Activated naive CD8-positive, alpha-beta T cell (primary cell): Measurements from ENCODE around the gene FILIP1.

Source experiments
- H3K27ac Mint-ChIP-seq: one replicate; pipeline ENCODE4 v1.8.0; 2021; ENCODE audit warnings: mixed read lengths
- H3K27me3 Mint-ChIP-seq: one replicate; pipeline ENCODE4 v1.8.0; 2021; ENCODE audit warnings: mixed read lengths
- H3K36me3 Mint-ChIP-seq: one replicate; pipeline ENCODE4 v1.8.0; 2021; ENCODE audit warnings: mixed read lengths
- H3K4me1 Mint-ChIP-seq: one replicate; pipeline ENCODE4 v1.8.0; 2021; ENCODE audit warnings: low read depth, mixed read lengths
- H3K4me3 Mint-ChIP-seq: one replicate; pipeline ENCODE4 v1.8.0; 2021; ENCODE audit warnings: mild to moderate bottlenecking, mixed read lengths
- H3K9me3 Mint-ChIP-seq: one replicate; pipeline ENCODE4 v1.8.0; 2021; ENCODE audit warnings: low read depth, mixed read lengths

The FILIP1 gene

GRCh38 chr6:75504465-75505222 is 11.0 kb upstream of the FILIP1 start:
- H3K36me3 Mint-ChIP-seq, result no peaks in the 10 kb centered on the region
- H3K4me1 Mint-ChIP-seq, result no peaks in the 10 kb centered on the region
- no peaks in the 10 kb centered on the region for H3K27me3 Mint-ChIP-seq
- no peak overlapping the region for H3K27ac Mint-ChIP-seq
- no peak overlapping the region for H3K4me3 Mint-ChIP-seq
- no peaks in the 10 kb centered on the region for H3K9me3 Mint-ChIP-seq

GRCh38 chr6:75503291-75503690 is 9.7 kb upstream of the FILIP1 start:
- H3K27me3 Mint-ChIP-seq, result no peaks in the 10 kb centered on the region
- H3K4me3 Mint-ChIP-seq, result no peak overlapping the region
- H3K36me3 Mint-ChIP-seq, result no peaks in the 10 kb centered on the region
- no peak overlapping the region for H3K27ac Mint-ChIP-seq
- H3K9me3 Mint-ChIP-seq, result no peaks in the 10 kb centered on the region
- no peaks in the 10 kb centered on the region for H3K4me1 Mint-ChIP-seq

DNA sequence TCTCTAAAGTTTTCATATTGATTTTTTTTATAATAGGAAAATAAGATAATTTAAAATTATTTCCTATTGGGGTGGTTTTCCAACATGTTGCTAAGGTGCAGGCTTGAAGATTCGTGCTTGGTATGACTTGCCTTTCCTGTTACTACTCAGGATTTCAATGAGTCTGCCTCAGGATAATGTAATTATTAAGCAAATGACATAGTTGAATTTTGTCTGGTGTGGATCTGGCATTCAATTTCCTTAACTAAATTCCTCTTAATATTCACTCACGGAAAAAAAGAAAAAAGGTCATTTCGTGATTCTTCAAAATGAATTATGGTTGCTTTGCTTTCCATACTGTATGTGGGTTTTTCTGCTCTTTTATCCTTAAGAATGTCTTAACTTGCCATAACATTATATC is 9.3 kb upstream of the FILIP1 start:
- H3K4me1 Mint-ChIP-seq, result no peaks in the 10 kb centered on the region
- H3K36me3 Mint-ChIP-seq, result no peaks in the 10 kb centered on the region

DNA sequence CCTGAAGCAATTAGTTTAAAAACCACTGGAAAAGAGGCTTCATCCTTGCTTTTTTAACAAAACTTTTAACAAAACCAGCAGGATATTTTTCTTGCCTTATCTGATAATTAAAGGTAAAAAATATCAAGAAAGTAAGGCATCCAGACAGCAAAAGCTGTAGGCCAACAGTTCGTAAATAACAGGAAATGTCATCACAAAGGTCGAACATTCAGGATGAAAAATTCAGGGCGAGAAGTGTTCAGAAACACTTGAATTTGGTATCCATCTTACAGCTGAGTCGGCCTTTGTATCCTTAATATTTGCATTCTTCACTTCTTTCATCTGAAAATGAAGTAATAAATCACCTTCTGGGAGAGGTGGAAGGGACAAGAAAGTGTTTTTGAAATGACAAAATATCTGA is 8.2 kb upstream of the FILIP1 start:
- no peaks in the 10 kb centered on the region for H3K36me3 Mint-ChIP-seq
- no peaks in the 10 kb centered on the region for H3K9me3 Mint-ChIP-seq
- no peak overlapping the region for H3K27ac Mint-ChIP-seq
- H3K4me1 Mint-ChIP-seq, result no peaks in the 10 kb centered on the region
- H3K4me3 Mint-ChIP-seq, result no peak overlapping the region
- H3K27me3 Mint-ChIP-seq, result peaks cover 3% of the 10 kb centered on the region

More for the DNA sequence above, 9.3 kb upstream of the FILIP1 start:
- Mint-ChIP-seq H3K27me3 (no peaks in the 10 kb centered on the region), H3K4me3 (no peak overlapping the region), H3K27ac (no peak overlapping the region), H3K9me3 (no peaks in the 10 kb centered on the region)

- no peak overlapping the region for H3K4me3 Mint-ChIP-seq
- peaks cover 9% of the 10 kb centered on the region for H3K27me3 Mint-ChIP-seq
- H3K27ac Mint-ChIP-seq, result no peak overlapping the region
- H3K4me1 Mint-ChIP-seq, result peaks cover 2% of the 10 kb centered on the region
- H3K9me3 Mint-ChIP-seq, result no peaks in the 10 kb centered on the region
- no peaks in the 10 kb centered on the region for H3K36me3 Mint-ChIP-seq
Observed at GRCh38 chr6:75499640-75500039, 6.0 kb upstream of the FILIP1 start.

DNA sequence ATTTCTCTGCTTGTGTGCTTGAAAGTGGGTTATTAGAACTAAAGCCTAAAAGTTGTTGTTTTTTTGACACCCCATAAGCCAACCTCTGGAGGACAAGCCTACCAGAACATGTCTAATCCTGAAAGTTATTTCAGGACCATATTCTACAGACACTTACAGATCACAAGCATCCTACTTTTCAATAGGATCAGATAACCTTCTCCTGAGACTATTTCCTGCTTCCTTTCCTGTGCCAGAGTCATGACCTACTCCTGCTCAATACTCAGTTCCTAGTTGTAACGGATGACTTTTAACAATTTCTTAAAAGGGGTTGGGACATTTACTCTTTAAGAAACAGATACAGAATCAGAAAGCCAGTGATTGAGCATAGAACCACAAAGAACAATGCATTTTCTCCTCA is 5.3 kb upstream of the FILIP1 start:
- Mint-ChIP-seq H3K4me3 (no peak overlapping the region), H3K27me3 (peaks cover 13% of the 10 kb centered on the region), H3K4me1 (peaks cover 2% of the 10 kb centered on the region), H3K36me3 (no peaks in the 10 kb centered on the region), H3K27ac (no peak overlapping the region), H3K9me3 (no peaks in the 10 kb centered on the region)

DNA sequence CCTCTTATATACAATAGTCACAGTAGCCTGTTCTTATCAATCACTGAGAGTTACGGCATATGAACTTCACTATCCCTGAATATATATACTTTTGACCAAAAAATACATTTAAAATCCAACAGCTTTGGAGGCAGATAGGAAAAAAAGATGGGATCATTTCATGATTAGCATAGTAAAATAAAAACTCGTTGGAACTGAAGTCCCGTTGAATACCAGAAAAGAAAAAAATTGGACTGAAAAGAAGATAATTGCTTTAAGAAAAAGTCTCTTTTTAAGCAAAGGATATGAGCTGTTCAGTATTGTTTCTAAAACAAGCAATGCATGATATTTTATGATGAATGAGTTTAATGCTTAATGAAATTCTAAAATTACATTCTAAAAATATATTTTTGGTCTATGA is 4.4 kb upstream of the FILIP1 start:
- no peaks in the 10 kb centered on the region for H3K36me3 Mint-ChIP-seq
- H3K4me3 Mint-ChIP-seq, result no peak overlapping the region
- no peaks in the 10 kb centered on the region for H3K9me3 Mint-ChIP-seq
- H3K27ac Mint-ChIP-seq, result no peak overlapping the region
- H3K4me1 Mint-ChIP-seq, result peaks cover 2% of the 10 kb centered on the region
- peaks cover 13% of the 10 kb centered on the region for H3K27me3 Mint-ChIP-seq

- Mint-ChIP-seq H3K9me3 (no peaks in the 10 kb centered on the region), H3K4me1 (peaks cover 2% of the 10 kb centered on the region), H3K36me3 (no peaks in the 10 kb centered on the region), H3K4me3 (no peak overlapping the region), H3K27ac (no peak overlapping the region), H3K27me3 (peaks cover 21% of the 10 kb centered on the region)
Observed at GRCh38 chr6:75495011-75495410, 1.4 kb upstream of the FILIP1 start.

- Mint-ChIP-seq H3K36me3 (no peaks in the 10 kb centered on the region), H3K27ac (no peak overlapping the region), H3K27me3 (peaks cover 21% of the 10 kb centered on the region), H3K4me3 (no peak overlapping the region), H3K9me3 (no peaks in the 10 kb centered on the region), H3K4me1 (peaks cover 2% of the 10 kb centered on the region)
Observed at GRCh38 chr6:75494290-75494689, 690 bp upstream of the FILIP1 start.

GRCh38 chr6:75492386-75493153 is 1.0 kb downstream of the FILIP1 start:
- Mint-ChIP-seq H3K4me3 (no peak overlapping the region), H3K4me1 (peaks cover 2% of the 10 kb centered on the region), H3K9me3 (no peaks in the 10 kb centered on the region), H3K27ac (no peak overlapping the region), H3K36me3 (no peaks in the 10 kb centered on the region), H3K27me3 (peaks cover 20% of the 10 kb centered on the region)

DNA sequence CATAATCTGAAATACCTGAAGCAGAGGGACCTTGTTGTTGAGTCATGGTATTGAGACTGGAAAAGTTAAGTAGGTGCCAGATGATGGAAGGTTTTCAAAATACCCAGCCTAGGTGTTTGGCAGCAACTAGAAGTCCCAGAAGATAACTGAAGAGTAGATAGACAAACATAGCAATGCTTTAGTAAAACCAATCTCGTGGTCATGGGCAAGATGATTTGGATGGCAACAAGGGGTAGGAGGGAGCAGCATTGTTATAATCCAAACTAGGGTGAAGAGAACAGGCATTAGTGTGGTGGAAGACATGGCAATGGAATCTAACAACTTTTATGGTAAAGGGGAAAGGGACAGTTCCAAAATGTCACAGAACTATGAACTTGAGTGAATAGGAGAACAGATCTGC is 2.3 kb downstream of the FILIP1 start:
- Mint-ChIP-seq H3K27me3 (peaks cover 18% of the 10 kb centered on the region), H3K27ac (no peak overlapping the region), H3K4me1 (peaks cover 2% of the 10 kb centered on the region), H3K4me3 (no peak overlapping the region), H3K9me3 (no peaks in the 10 kb centered on the region), H3K36me3 (no peaks in the 10 kb centered on the region)

- Mint-ChIP-seq H3K4me3 (no peak overlapping the region), H3K9me3 (no peaks in the 10 kb centered on the region), H3K27me3 (peaks cover 14% of the 10 kb centered on the region), H3K36me3 (no peaks in the 10 kb centered on the region), H3K27ac (no peak overlapping the region), H3K4me1 (no peaks in the 10 kb centered on the region)
Observed at GRCh38 chr6:75490706-75491105, 2.9 kb downstream of the FILIP1 start.

DNA sequence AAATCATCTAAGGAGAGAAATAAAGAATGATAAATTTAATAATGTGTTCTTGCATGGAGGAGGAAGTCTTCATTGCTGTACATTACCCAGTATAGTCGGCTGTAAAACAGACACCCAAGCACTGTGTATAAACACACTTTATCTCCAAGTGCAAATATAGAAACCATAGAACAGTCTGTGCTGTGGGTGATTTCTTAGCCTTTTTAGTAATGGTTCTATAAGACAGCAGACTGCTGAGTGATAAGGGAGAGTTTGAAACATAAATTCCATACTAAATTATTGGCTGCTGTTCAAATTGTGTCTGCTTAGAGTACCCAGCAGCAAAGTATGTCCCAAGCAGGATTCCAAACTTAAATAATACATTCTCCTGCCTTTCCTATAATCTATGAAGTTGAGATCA is 4.6 kb downstream of the FILIP1 start:
- H3K9me3 Mint-ChIP-seq, result no peaks in the 10 kb centered on the region
- no peaks in the 10 kb centered on the region for H3K4me1 Mint-ChIP-seq
- H3K27me3 Mint-ChIP-seq, result peaks cover 8% of the 10 kb centered on the region
- H3K27ac Mint-ChIP-seq, result no peak overlapping the region
- no peak overlapping the region for H3K4me3 Mint-ChIP-seq
- H3K36me3 Mint-ChIP-seq, result no peaks in the 10 kb centered on the region

DNA sequence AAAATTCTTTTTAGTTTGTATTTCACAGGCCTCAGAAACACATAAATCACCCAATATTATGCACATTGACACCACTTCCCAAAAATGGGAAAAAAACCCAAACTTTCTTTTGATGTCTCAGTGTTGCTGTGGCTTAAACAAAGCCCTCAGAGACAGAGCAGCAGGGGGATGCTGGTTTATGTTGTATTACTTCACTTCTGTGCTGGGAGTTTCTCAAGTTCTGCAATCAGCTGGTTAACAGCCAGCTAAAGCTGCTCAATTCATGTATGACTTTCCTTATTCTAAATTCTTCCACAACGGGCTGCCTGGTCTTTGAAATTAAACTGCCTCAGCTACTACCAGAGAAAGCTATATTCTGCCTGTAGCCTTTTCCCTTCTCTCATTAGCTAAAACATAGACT is 5.6 kb downstream of the FILIP1 start:
- H3K27ac Mint-ChIP-seq, result no peak overlapping the region
- H3K27me3 Mint-ChIP-seq, result peaks cover 11% of the 10 kb centered on the region
- H3K9me3 Mint-ChIP-seq, result no peaks in the 10 kb centered on the region
- no peak overlapping the region for H3K4me3 Mint-ChIP-seq
- no peaks in the 10 kb centered on the region for H3K36me3 Mint-ChIP-seq
- H3K4me1 Mint-ChIP-seq, result no peaks in the 10 kb centered on the region

DNA sequence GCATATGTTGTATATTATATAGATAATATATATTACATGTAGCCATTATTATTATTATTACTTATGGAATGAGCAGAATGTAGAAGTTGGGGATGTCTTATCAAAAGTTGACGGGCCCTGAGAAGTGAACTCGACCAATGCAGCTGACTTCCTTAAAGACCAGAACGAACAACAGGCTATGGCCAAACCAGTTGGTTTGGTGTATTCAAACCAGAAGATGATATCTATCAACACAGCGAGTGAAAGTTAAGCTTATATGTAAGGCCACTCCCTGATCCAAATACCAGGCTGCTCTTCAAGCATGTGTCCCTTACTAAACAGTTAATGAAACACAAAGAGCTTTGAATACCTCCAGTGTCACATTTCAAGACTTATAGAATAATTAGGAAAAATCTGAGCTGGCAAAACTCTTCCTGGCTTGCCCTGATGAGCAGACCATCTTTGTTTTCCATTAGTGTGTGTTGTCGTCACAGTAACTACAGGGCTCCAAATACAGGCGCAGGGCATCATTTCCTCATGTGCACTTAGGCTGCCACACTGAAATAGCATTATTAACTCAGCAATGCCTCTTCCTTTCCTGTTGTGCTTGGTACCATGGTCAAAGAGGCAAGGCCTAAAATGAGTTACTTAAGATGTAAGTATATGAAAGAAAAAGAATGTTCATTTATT is 6.6 kb downstream of the FILIP1 start:
- H3K9me3 Mint-ChIP-seq, result no peaks in the 10 kb centered on the region
- no peak overlapping the region for H3K27ac Mint-ChIP-seq
- no peaks in the 10 kb centered on the region for H3K36me3 Mint-ChIP-seq
- H3K4me1 Mint-ChIP-seq, result no peaks in the 10 kb centered on the region
- no peak overlapping the region for H3K4me3 Mint-ChIP-seq
- peaks cover 10% of the 10 kb centered on the region for H3K27me3 Mint-ChIP-seq
